Body of pancreas (tissue), 4 donors: ENCODE data around the gene ULK4.

ENCODE experiments used
- CTCF ChIP-seq, 7 experiments: fragments of 450-650 bp in 4 of 7; fragments of 200-600 bp in 3 of 7; sonication (generic) in 3 of 7; IDR thresholded peaks; one replicate each; pipeline ENCODE4 v1.5.1; 2016 to 2019; ENCODE audit warnings: antibody characterized with exemption in 7 of 7
- POLR2A ChIP-seq, 3 donors: fragments of 450-650 bp; IDR thresholded peaks; one replicate each; pipeline ENCODE4 v1.6.1; 2016; ENCODE audit warnings: antibody characterized with exemption in 3 of 3, mild to moderate bottlenecking in 2 of 3

- TF ChIP-seq CTCF (IDR thresholded peaks at IDR 0.05) (no peak), POLR2A (IDR thresholded peaks at IDR 0.05) (no peak)
Measured at GRCh38 chr3:41845826-41846225, 116.1 kb downstream of the ULK4 start.
